Breast epithelium (tissue), 4 donors: ENCODE measurements around the gene CYTH3. TPM values are rescaled to one million over a fixed set of nuclear protein-coding genes. Genes with fewer than 3 reads are reported as not detected.
"Not testable (repeated sequence)": the region's sequence is repeated elsewhere in the genome, so short reads cannot be mapped to it uniquely, and the experiment has no call there.

ENCODE experiments used
- DNase-seq, 2 donors: peaks; one replicate each; pipeline ENCODE4 v3.0.0-alpha.2; 2019; ENCODE audit warnings: low spot score in 2 of 2
- H3K27ac ChIP-seq, 2 donors: fragments of 200-600 bp; sonication (generic) in 1 of 2; one replicate each; pipeline ENCODE4 v1.5.1; 2016 to 2019; ENCODE audit warnings: mild to moderate bottlenecking in 1 of 2
- H3K27me3 ChIP-seq, 2 donors: fragments of 200-600 bp; sonication (generic) in 1 of 2; one replicate each; pipeline versions ENCODE4 v1.5.1 to v1.6.0; 2017 to 2019; ENCODE audit warnings: control low read depth in 1 of 2, mild to moderate bottlenecking in 1 of 2
- H3K36me3 ChIP-seq: fragments of 200-600 bp; one replicate; pipeline ENCODE4 v1.5.1; 2019
- H3K4me1 ChIP-seq, 2 donors: fragments of 200-600 bp; sonication (generic); one replicate each; pipeline ENCODE4 v1.5.1; 2016 to 2019; ENCODE audit warnings: control low read depth in 1 of 2
- H3K4me3 ChIP-seq, 3 donors: fragments of 200-600 bp; sonication (generic); 1 replicate in 2 of 3; 2 replicates in 1 of 3; pipeline ENCODE4 v1.5.1; 2016 to 2019; ENCODE audit warnings: mild to moderate bottlenecking in 3 of 3, moderate library complexity in 2 of 3
- H3K9me3 ChIP-seq, 2 donors: fragments of 200-600 bp; sonication (generic) in 1 of 2; one replicate each; pipeline ENCODE4 v1.5.1; 2016 to 2019; ENCODE audit warnings: control low read depth in 1 of 2
- CTCF ChIP-seq, 3 donors: fragments of 450-650 bp; IDR thresholded peaks; one replicate each; pipeline ENCODE4 v1.5.1; 2016 to 2017; ENCODE audit warnings: antibody characterized with exemption in 3 of 3, mild to moderate bottlenecking in 3 of 3, moderate library complexity in 3 of 3
- POLR2A ChIP-seq: fragments of 450-650 bp; IDR thresholded peaks from one replicate; pipeline ENCODE4 v1.6.1; 2016; ENCODE audit warnings: antibody characterized with exemption, mild to moderate bottlenecking, moderate library complexity
- POLR2AphosphoS5 ChIP-seq, 3 donors: sonication (generic); formaldehyde crosslinking; IDR thresholded peaks; one replicate each; pipeline ENCODE4 v1.6.1; 2017; ENCODE audit warnings: antibody characterized with exemption in 3 of 3
- intact Hi-C: fragments of 100-400 bp; cut with DNase I; formaldehyde crosslinking; loops from one replicate; pipeline ENCODE4 v1.15.1; 2023; ENCODE audit warnings: low total_unique reads
- total RNA-seq, 3 donors: library from RNA; depleted of rRNA; stranded (reverse); fragments of >200 nt; gene quantifications; one replicate each; pipeline ENCODE4 v1.1.0, GENCODE V29; 2016

The CYTH3 gene
- total RNA-seq, 3 donors from 2014 or later, result 23.6 to 46.4 (median 33.4) TPM

GRCh38 chr7:6153646-6154541 lies 118.5 kb downstream of the CYTH3 start:
- intact Hi-C loops, result no loop called here
- H3K4me3 ChIP-seq, result no peak overlapping the region
- TF ChIP-seq CTCF (IDR thresholded peaks at IDR 0.05) (no peak), POLR2AphosphoS5 (IDR thresholded peaks at IDR 0.05) (no peak), POLR2A (no peak)
- H3K4me1 ChIP-seq, result no peaks in the 10 kb centered on the region
- DNase-seq, result no peak
- no peak overlapping the region for H3K27ac ChIP-seq
- H3K27me3 ChIP-seq, result no peaks in the 10 kb centered on the region
- H3K9me3 ChIP-seq, result no peaks in the 10 kb centered on the region
- peaks cover 13% of the 10 kb centered on the region for H3K36me3 ChIP-seq

- no peak overlapping the region for H3K27ac ChIP-seq
- H3K36me3 ChIP-seq, result peaks cover 13% of the 10 kb centered on the region
- DNase-seq, result no peak
- H3K9me3 ChIP-seq, result no peaks in the 10 kb centered on the region
- intact Hi-C loops, result no loop called here
- H3K4me1 ChIP-seq, result no peaks in the 10 kb centered on the region
- no peak for TF ChIP-seq POLR2AphosphoS5 (IDR thresholded peaks at IDR 0.05)
- TF ChIP-seq CTCF (IDR thresholded peaks at IDR 0.05), result no peak
- no peak for TF ChIP-seq POLR2A
- H3K27me3 ChIP-seq, result no peaks in the 10 kb centered on the region
- H3K4me3 ChIP-seq, result no peak overlapping the region
Measured at GRCh38 chr7:6151994-6152735, 120.3 kb downstream of the CYTH3 start.

- H3K27me3 ChIP-seq, H3K9me3 ChIP-seq, H3K4me3 ChIP-seq, DNase-seq, H3K27ac ChIP-seq, intact Hi-C loops, H3K4me1 ChIP-seq: not testable (repeated sequence)
- H3K36me3 ChIP-seq, result peaks cover 13% of the 10 kb centered on the region
Measured at GRCh38 chr7:6151527-6151926, 120.9 kb downstream of the CYTH3 start.

GRCh38 chr7:6149996-6150395 lies 122.4 kb downstream of the CYTH3 start:
- DNase-seq, result no peak
- no peaks in the 10 kb centered on the region for H3K4me1 ChIP-seq
- TF ChIP-seq POLR2AphosphoS5 (IDR thresholded peaks at IDR 0.05) (no peak), CTCF (IDR thresholded peaks at IDR 0.05) (no peak), POLR2A (no peak)
- H3K36me3 ChIP-seq, result peaks cover 13% of the 10 kb centered on the region
- H3K27me3 ChIP-seq, result no peaks in the 10 kb centered on the region
- no peak overlapping the region for H3K27ac ChIP-seq
- no peaks in the 10 kb centered on the region for H3K9me3 ChIP-seq
- intact Hi-C loops, result no loop called here
- H3K4me3 ChIP-seq, result no peak overlapping the region

- peak overlapping the region; percentile 58 to 86 for H3K27ac ChIP-seq
- peaks cover 3% of the 10 kb centered on the region for H3K36me3 ChIP-seq
- intact Hi-C loops, result no loop called here
- H3K4me3 ChIP-seq, result peak overlapping the region in 1 of 3 donors; percentile 47
- TF ChIP-seq POLR2A, result no peak
- TF ChIP-seq POLR2AphosphoS5 (IDR thresholded peaks at IDR 0.05), result no peak
- TF ChIP-seq CTCF (IDR thresholded peaks at IDR 0.05), result no peak
- H3K4me1 ChIP-seq, result no peaks in the 10 kb centered on the region
- H3K27me3 ChIP-seq, result no peaks in the 10 kb centered on the region
- peak in 1 of 2 donors; percentile 87 for DNase-seq
- H3K9me3 ChIP-seq, result no peaks in the 10 kb centered on the region
Measured at GRCh38 chr7:6148724-6149360, 123.6 kb downstream of the CYTH3 start.
